Stimulated activated naive B cell treated with anti-CD40 and anti-IgM and Interleukin-4, amounts not matched to agents 10 μg/mL and 1 μg/mL and 100 μg/mL, for 72 hours (primary cell): ENCODE data around the gene PRKCE.

ENCODE experiments used
- ATAC-seq, 2 donors: fragments of 150-1000 bp; cut with Tn5 transposase; replicated peaks; 2 replicates each; pipeline ENCODE4 v1.10.0; 2021; ENCODE audit warnings: moderate library complexity in 1 of 2
- DNase-seq: peaks from one replicate; pipeline ENCODE4 v3.0.0; 2021
- H3K27ac Mint-ChIP-seq: one replicate; pipeline ENCODE4 v1.8.0; 2022; ENCODE audit warnings: mild to moderate bottlenecking, mixed read lengths
- H3K27me3 Mint-ChIP-seq, 2 donors: one replicate each; pipeline ENCODE4 v1.8.0; 2022; ENCODE audit warnings: mixed read lengths in 2 of 2
- H3K36me3 Mint-ChIP-seq, 2 donors: one replicate each; pipeline ENCODE4 v1.8.0; 2022; ENCODE audit warnings: mixed read lengths in 2 of 2, mild to moderate bottlenecking in 1 of 2
- H3K4me1 Mint-ChIP-seq, 2 donors: one replicate each; pipeline ENCODE4 v1.8.0; 2022; ENCODE audit warnings: mixed read lengths in 2 of 2, mild to moderate bottlenecking in 1 of 2
- H3K4me3 Mint-ChIP-seq, 2 donors: one replicate each; pipeline ENCODE4 v1.8.0; 2022; ENCODE audit warnings: mild to moderate bottlenecking in 2 of 2, mixed read lengths in 2 of 2, moderate library complexity in 1 of 2
- H3K9me3 Mint-ChIP-seq, 2 donors: one replicate each; pipeline ENCODE4 v1.8.0; 2022; ENCODE audit warnings: mixed read lengths in 2 of 2, mild to moderate bottlenecking in 1 of 2

The PRKCE gene

DNA sequence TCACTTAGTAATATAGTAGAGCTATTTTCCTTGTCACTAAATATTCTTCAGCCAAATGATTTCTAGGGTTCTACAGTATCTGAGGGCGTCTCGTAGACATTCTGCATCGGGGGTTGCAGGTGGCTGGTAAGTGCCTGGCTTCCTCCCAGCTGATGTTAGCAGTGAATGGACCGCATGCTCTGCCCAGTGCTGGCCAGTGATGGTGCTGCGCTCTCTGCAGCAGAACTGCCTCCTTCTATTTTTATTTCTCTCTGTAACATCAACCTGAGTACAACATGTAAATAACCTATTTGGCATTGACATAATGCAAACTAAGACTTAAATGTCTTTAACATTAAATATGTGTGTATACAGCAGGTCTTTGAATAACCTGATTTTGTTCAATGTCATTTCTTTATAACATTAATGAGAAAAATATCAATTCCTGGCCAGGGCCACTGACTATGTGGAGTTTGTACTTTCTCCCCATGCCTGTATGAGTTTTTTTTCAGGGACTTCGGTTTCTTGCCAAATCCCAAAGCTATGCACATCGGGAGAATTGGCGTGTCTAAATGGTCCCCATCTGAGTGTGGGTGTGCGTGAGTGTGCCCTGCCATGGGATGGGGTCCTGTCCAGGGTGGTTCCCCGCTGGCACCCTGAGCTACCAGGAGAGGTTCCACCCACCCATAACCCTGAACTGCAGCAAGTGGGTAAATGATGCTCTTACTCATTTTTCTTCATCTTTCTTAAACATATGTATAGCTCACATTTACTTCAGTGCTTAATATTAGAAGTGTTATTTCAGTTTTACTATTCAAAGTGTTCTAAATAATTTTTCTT, 367.5 kb downstream of the PRKCE start:
- Mint-ChIP-seq H3K36me3 (peaks cover 30 to 41% of the 10 kb centered on the region in 2 donors), H3K27me3 (no peaks in the 10 kb centered on the region), H3K27ac (no peak overlapping the region), H3K9me3 (no peaks in the 10 kb centered on the region), H3K4me1 (no peaks in the 10 kb centered on the region), H3K4me3 (no peak overlapping the region)
- DNase-seq (no peak), ATAC-seq (no peak)

DNA sequence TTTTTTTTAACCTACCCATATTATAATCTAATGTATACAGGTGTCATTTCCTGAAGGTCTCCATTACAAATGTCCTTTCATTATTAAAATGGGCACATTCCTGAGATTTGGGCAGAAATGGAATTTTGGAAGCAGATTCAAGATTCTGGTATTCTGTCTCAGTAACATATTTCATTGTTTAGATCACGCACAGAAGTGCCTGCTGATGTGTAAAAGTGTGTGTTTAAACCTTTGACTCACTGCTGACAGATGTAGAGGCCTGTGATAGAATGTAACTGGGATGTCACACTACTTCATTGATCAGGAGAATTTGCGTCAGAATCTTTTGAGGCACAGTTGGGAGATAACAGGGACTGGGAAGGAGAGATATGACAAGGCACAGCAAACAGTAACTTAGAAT, 368.9 kb downstream of the PRKCE start:
- no peak for DNase-seq
- Mint-ChIP-seq H3K27ac (no peak overlapping the region), H3K27me3 (no peaks in the 10 kb centered on the region), H3K4me1 (no peaks in the 10 kb centered on the region), H3K9me3 (no peaks in the 10 kb centered on the region), H3K36me3 (peaks cover 24 to 33% of the 10 kb centered on the region in 2 donors), H3K4me3 (no peak overlapping the region)
- ATAC-seq = no peak

DNA sequence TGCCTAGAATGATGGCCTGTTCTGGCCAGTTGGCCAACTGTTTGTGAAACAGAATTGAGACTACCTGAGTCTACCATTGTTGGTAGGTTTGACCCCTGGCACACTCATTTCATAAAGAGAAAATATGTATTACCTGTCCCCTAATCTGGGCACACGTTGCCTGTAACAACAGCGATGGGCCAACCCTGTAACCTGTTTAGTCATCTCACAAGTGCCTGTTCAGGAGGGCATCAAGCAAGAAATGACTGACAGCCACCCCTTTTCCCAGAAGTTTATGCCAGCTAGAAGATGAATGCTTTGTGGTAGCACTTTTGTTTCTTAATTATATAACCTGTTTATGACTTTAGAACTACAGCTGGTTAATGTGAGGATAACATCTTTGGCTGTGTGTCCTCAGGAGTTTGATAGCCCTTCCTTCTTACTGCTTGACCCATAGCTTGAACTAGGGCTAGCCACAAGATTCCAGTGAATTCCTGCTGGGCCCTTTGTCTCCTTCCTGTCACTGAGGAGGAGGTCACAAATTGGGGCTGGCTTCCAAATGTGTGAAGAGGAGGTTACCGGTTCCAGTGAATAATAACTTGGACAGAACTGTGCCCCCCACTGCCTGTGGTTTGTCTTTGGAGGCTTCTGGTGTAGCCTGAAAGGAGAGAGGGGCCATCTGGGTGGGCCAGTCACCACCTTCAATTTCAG, 371.8 kb downstream of the PRKCE start:
- Mint-ChIP-seq H3K27ac (no peak overlapping the region), H3K27me3 (no peaks in the 10 kb centered on the region), H3K4me1 (no peaks in the 10 kb centered on the region), H3K36me3 (peaks cover 18 to 31% of the 10 kb centered on the region in 2 donors), H3K4me3 (no peak overlapping the region), H3K9me3 (no peaks in the 10 kb centered on the region)
- ATAC-seq (no peak), DNase-seq (no peak)

DNA sequence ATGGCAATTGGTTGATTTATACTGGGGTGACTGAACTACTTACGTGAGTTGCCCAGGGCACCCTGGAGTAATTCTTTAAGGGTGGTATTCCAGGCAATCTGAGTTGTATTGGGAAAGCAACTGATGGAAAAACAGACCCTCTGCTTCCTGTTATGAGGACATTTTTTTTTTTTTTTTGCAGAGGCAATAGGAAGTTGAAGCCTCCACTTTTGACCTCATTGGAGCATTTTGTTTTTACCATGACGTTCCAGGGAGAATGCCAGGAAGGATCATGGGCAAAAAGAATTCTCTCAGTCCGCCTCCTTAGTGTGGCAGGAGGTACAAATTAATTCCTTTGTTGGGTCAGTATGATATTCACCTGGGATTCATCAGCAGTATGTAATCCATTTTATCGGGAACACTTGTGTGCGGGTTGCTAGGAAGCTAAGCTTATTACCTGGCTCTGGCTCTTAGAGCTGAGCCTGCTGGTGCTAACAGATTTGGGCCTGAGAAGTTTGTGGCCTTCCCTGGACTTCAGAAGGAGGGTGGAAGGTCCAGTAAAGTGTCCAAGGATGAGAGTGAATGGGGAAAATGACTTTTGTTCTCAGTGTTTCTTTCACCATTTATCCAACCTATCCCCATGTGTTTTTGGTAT, 372.8 kb downstream of the PRKCE start:
- Mint-ChIP-seq H3K9me3 (no peaks in the 10 kb centered on the region), H3K36me3 (peaks cover 20 to 34% of the 10 kb centered on the region in 2 donors), H3K27ac (no peak overlapping the region), H3K27me3 (no peaks in the 10 kb centered on the region), H3K4me3 (no peak overlapping the region), H3K4me1 (no peaks in the 10 kb centered on the region)
- ATAC-seq (no peak), DNase-seq (no peak)

DNA sequence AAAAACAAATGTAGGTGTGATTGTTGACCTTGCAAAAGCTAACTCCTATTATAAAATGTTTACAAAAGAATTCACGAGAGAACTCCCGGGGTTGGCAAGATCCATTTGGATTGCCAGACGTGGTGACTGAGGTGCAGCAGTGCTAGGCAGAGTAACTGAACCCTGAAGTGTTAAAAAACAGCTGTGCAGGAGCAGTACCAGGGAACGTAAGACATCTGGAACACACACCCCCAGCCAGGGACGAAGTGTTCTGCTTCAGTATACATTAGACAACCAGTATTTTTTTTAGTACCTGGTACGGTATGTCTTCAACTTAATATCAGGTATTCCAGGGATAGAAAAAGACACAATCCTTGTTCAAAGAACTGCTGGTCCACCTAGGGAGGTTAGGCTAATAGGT, 373.6 kb downstream of the PRKCE start:
- Mint-ChIP-seq H3K4me3 (no peak overlapping the region), H3K27me3 (no peaks in the 10 kb centered on the region), H3K9me3 (no peaks in the 10 kb centered on the region), H3K36me3 (peaks cover 15 to 34% of the 10 kb centered on the region in 2 donors), H3K4me1 (no peaks in the 10 kb centered on the region), H3K27ac (no peak overlapping the region)
- DNase-seq = no peak
- no peak for ATAC-seq

DNA sequence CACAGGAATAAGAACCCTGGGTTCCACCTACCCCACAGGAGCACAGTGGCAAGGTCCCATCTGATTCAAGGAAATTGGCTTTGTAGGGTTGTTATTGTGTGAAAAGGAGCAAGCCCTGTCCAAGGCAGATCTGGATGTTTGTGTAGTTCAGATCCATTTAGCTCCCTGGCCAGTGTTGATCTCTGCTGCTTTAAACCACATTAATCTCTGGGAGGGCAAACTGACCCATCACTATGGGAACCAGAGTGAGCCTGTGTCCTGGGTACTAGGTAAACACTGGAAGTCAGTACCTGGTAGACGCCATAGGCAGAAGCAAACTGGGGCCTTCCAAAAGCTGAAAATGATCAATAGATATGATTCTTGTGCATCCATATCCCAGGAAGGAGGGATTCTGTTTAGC, 374.2 kb downstream of the PRKCE start:
- H3K4me1 Mint-ChIP-seq = no peaks in the 10 kb centered on the region
- no peaks in the 10 kb centered on the region for H3K27me3 Mint-ChIP-seq
- DNase-seq (no peak), ATAC-seq (no peak)
- peaks cover 15 to 35% of the 10 kb centered on the region in 2 donors for H3K36me3 Mint-ChIP-seq
- no peak overlapping the region for H3K27ac Mint-ChIP-seq
- no peaks in the 10 kb centered on the region for H3K9me3 Mint-ChIP-seq
- no peak overlapping the region for H3K4me3 Mint-ChIP-seq

DNA sequence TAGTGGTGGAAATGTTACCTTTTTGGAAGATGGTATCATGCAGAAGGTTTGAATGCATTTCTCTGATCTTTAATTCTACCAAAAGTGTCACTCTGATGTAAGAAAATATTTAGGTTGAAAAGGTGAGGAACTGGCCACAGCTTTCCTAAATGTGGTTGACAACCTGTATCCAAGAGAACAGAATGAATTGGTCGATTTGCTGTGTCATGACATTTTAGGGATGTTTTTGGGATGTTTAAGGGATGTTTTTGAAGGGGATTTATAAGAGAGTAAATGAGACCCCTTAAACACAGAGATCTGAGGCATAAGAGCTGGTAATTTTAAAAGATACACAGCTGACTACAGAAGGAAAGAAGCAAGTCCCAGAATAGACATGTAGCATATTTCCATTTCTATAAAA, 375.0 kb downstream of the PRKCE start:
- H3K4me3 Mint-ChIP-seq = no peak overlapping the region
- no peaks in the 10 kb centered on the region for H3K9me3 Mint-ChIP-seq
- H3K27ac Mint-ChIP-seq = no peak overlapping the region
- peaks cover 17 to 37% of the 10 kb centered on the region in 2 donors for H3K36me3 Mint-ChIP-seq
- H3K27me3 Mint-ChIP-seq = no peaks in the 10 kb centered on the region
- ATAC-seq (no peak), DNase-seq (no peak)
- no peaks in the 10 kb centered on the region for H3K4me1 Mint-ChIP-seq

DNA sequence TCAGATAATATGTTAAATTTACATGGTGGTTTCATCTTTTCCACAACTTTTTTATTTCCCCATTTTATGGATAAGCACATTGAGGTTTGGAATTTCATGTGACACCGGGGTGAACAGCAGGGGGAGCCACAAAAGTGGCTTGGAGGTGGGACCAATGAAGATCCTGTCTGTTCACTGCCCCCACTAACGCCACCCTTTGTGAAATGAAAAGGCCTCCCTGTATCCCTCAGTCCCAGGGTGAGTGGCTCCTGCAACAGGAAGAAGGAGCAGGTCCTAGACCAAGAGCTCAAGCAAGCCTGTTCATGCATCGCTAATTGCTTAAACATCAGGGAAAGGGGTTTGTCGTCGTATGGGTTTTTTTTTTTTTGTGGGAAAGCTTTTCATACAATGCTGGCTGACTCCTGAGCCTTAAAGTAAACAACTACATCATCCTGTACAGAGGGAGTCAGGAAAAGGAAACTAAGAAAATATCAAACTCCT, 377.9 kb downstream of the PRKCE start:
- Mint-ChIP-seq H3K4me1 (no peaks in the 10 kb centered on the region), H3K36me3 (peaks cover 20 to 38% of the 10 kb centered on the region in 2 donors), H3K27ac (no peak overlapping the region), H3K9me3 (no peaks in the 10 kb centered on the region), H3K4me3 (no peak overlapping the region), H3K27me3 (no peaks in the 10 kb centered on the region)
- ATAC-seq (no peak), DNase-seq (no peak)

DNA sequence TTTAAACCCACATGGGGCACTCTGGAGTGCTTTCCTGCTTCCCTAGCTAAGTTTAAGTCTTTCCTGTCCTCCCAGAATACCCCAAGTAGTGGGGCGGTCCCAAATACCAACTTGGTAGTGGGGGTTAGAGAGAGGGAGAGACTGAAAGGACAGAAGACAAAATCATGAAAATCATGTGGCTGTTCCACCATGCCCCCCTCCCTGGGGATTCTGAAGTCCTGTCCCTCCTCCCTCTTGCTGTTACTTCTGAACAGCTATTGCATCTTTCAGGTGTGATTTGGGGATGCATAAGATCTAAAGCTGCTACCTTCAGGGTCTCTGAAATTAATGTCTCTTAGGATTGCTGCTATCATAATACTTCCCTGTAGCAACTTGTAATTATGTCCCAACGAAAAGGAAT, 378.9 kb downstream of the PRKCE start:
- Mint-ChIP-seq H3K36me3 (peaks cover 22 to 41% of the 10 kb centered on the region in 2 donors), H3K9me3 (no peaks in the 10 kb centered on the region), H3K4me3 (no peak overlapping the region), H3K27me3 (no peaks in the 10 kb centered on the region), H3K27ac (no peak overlapping the region), H3K4me1 (no peaks in the 10 kb centered on the region)
- DNase-seq (no peak), ATAC-seq (no peak)

DNA sequence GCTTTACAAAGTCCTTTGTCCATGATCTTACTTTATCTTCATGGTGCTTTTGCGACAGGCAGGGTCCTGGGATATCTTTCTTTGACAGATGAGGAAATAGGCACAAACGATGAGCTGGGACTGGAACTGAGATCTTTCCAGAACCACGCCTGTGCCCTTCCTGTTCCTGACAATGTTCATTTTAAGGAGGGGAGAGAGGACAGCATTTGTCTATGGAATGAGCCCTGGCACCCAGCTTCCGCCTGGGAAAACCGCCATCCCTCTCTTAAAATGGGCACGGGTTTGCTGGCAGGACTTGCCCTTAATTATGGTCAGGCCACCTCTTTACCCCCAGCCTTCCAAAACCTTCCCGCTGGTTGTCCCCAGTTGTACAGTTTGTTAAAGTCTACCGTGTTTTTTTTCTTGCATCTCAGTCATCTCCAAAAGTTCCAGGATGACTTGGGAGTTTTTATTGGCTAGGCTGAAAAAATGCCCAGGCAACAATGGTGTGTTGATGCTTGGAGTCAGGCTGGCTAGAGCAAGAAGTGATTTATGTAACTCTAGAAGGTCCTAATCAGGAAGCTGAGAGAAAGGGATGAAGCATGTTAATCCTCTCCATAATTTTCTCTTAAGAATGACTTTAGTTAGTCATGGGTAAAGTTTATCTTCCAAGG, 380.8 kb downstream of the PRKCE start:
- Mint-ChIP-seq H3K4me3 (no peak overlapping the region), H3K9me3 (no peaks in the 10 kb centered on the region), H3K36me3 (peaks cover 16 to 43% of the 10 kb centered on the region in 2 donors), H3K4me1 (no peaks in the 10 kb centered on the region), H3K27me3 (no peaks in the 10 kb centered on the region), H3K27ac (no peak overlapping the region)
- DNase-seq (no peak), ATAC-seq (no peak)

DNA sequence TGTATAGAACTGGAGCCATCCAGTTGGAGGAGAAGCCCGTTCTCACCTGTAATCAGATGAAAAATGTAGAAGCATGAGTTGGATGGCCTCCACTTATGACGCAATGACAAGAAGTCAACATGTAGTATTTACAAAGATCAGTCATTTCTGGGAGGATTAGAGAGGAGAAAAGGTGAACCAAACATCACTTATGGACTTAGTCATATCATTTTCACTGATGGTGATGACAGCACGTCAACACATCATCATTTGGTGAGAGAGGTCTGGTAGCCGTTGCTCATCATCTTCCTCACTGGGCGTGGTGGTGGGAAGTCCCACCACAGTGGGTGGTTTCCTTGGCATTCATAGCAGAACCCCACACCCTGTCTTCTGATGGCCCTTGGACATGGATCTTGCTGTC, 381.5 kb downstream of the PRKCE start:
- ATAC-seq (no peak), DNase-seq (no peak)
- Mint-ChIP-seq H3K36me3 (peaks cover 16 to 41% of the 10 kb centered on the region in 2 donors), H3K27me3 (no peaks in the 10 kb centered on the region), H3K27ac (no peak overlapping the region), H3K9me3 (no peaks in the 10 kb centered on the region), H3K4me3 (no peak overlapping the region), H3K4me1 (no peaks in the 10 kb centered on the region)

DNA sequence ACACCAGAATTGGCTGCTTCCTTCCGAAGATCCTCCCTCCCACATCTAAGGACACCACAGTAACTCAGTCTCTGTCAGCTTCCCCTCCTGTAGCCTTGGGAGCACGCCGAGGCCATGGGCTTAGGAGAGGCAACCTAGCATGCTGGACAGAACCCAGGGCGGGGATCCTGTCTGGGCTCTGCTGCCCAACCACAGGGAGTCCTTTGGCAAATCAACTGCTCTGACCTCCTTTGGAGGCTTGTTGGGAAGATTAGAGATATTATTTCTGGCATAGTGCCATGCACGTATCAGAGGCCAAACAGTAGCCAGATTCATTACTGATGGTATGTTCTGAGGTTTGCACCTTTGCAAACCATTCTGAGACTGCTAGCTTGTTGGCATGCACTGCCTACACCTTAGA, 383.1 kb downstream of the PRKCE start:
- no peak overlapping the region for H3K27ac Mint-ChIP-seq
- peaks cover 14 to 42% of the 10 kb centered on the region in 2 donors for H3K36me3 Mint-ChIP-seq
- no peak overlapping the region for H3K4me3 Mint-ChIP-seq
- ATAC-seq (no peak), DNase-seq (no peak)
- H3K27me3 Mint-ChIP-seq = no peaks in the 10 kb centered on the region
- no peaks in the 10 kb centered on the region for H3K4me1 Mint-ChIP-seq
- H3K9me3 Mint-ChIP-seq = no peaks in the 10 kb centered on the region

DNA sequence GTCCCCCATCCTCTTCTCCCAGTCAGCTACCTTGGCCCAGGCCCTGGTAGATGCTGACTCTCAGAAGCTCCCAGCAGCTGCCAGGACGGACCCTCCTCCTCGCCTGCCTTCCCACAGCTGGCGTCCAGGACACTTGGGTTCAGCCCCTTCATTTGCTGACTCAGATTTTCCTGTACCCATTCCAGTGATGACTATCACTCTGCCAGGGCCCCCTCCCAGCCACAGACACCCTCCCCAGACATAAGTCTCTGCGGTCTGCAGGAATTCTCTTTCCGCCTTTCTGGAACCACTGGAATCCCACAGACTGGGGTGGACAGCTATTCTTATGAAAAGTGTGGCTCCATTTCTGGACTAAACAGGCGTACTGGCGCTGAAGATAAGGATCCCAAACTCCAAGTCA, 385.5 kb downstream of the PRKCE start:
- peaks cover 10 to 36% of the 10 kb centered on the region in 2 donors for H3K36me3 Mint-ChIP-seq
- no peak overlapping the region for H3K27ac Mint-ChIP-seq
- no peaks in the 10 kb centered on the region for H3K27me3 Mint-ChIP-seq
- no peak overlapping the region for H3K4me3 Mint-ChIP-seq
- DNase-seq = no peak
- no peaks in the 10 kb centered on the region for H3K9me3 Mint-ChIP-seq
- ATAC-seq = no peak
- no peaks in the 10 kb centered on the region for H3K4me1 Mint-ChIP-seq

DNA sequence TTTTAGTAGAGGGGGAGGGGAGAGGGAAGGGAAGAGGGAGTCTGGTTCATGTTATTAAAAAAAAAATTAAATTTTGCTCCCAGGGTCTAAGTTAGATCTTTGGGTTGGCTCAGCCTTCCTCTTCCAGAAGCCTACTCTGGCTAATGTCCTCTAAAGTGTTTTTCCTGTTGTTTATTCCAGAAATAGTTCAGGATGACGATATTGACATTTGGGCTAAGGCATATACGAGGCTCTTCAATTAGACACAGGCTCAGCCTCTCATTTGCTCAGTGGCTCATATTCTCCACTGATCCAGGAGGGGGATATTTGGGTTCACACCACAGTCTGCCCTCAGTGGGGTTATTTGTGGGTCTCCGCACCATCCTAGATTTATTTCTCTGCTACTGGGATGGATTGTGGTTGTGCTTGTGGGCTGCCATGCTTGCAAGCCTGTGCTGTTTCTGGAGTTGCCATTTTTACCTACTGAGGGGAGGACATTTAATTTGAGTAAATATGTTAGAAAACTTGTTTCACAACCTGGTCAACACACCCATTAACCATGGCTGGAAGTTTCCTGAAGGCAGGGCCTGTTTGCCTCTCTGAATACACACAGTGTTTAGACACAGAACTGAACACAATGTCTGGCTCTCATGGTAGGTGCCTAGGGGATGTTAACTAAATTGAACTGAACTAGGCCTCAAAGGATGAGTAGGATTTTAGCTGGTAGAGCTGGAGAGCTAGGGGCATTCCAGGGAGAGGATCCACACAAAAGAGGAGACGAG, 388.2 kb downstream of the PRKCE start:
- ATAC-seq (no peak), DNase-seq (no peak)
- H3K4me1 Mint-ChIP-seq = no peaks in the 10 kb centered on the region
- H3K27me3 Mint-ChIP-seq = no peaks in the 10 kb centered on the region
- H3K4me3 Mint-ChIP-seq = no peak overlapping the region
- no peak overlapping the region for H3K27ac Mint-ChIP-seq
- peaks cover 5 to 35% of the 10 kb centered on the region in 2 donors for H3K36me3 Mint-ChIP-seq
- no peaks in the 10 kb centered on the region for H3K9me3 Mint-ChIP-seq
